ENCODE data around the gene PABPN1. TPM values are rescaled to one million over a fixed set of nuclear protein-coding genes. Genes with fewer than 3 reads are reported as not detected.

Gene PABPN1
- total RNA-seq, 1 donor from 2014 or later: 134 TPM

DNA sequence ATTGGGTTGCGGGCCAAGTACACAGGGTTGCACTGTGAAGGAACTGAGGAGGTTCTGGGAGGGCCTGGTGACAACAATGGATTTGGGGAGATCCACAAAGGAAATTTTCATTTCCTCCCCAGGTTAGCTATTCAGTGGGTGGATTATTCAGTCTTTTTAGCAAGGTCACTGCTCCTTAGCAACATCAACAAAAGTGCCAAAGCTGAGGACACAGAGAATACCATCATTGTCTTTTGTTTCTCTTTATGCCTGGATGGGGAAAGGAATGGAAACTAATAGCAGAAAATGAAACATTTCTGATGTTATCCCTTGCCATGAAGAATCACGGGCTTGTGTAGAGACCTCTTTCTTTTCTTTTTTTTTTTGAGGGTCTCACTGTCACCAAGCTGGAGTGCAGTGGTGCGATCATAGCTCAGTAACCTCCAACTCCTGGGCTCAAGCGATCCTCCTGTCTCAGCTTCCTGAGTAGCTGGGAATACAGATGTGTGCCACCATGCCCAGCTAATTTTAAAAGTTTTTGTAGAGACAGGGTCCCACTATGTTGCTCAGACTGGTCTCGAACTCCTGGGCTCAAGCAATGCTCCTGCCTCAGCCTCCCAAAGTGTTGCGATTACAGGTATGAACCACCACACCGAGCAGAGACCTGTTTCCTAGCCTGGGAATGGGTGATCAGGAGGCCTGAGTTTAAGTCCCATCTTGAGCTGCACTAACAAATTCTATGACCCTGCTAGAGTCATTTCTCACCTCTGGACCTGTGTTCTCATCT, 25.1 kb upstream of the PABPN1 start:
- Histone ChIP-seq H3K27me3 (ENCODE audit: control insufficient read depth, insufficient read depth, low read length) (no peaks in the 10 kb centered on the region), H3K4me3 (ENCODE audit: low read depth, low read length) (no peak overlapping the region), H3K36me3 (ENCODE audit: control insufficient read depth, insufficient read depth, low read length) (peaks cover 1% of the 10 kb centered on the region)
- DNase-seq (ENCODE audit: low read depth): no peak
- FAIRE-seq: no peak
- TF ChIP-seq, protein P1, sequence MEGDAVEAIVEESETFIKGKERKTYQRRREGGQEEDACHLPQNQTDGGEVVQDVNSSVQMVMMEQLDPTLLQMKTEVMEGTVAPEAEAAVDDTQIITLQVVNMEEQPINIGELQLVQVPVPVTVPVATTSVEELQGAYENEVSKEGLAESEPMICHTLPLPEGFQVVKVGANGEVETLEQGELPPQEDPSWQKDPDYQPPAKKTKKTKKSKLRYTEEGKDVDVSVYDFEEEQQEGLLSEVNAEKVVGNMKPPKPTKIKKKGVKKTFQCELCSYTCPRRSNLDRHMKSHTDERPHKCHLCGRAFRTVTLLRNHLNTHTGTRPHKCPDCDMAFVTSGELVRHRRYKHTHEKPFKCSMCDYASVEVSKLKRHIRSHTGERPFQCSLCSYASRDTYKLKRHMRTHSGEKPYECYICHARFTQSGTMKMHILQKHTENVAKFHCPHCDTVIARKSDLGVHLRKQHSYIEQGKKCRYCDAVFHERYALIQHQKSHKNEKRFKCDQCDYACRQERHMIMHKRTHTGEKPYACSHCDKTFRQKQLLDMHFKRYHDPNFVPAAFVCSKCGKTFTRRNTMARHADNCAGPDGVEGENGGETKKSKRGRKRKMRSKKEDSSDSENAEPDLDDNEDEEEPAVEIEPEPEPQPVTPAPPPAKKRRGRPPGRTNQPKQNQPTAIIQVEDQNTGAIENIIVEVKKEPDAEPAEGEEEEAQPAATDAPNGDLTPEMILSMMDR (IDR thresholded peaks at IDR 0.05; ENCODE audit: insufficient read depth, low read length, severe bottlenecking): no peak

GRCh38 chr14:23297096-23297495, 24.2 kb upstream of the PABPN1 start:
- H3K27me3 ChIP-seq (ENCODE audit: control insufficient read depth, insufficient read depth, low read length): no peaks in the 10 kb centered on the region
- peaks cover 1% of the 10 kb centered on the region for H3K36me3 ChIP-seq (ENCODE audit: control insufficient read depth, insufficient read depth, low read length)
- no peak for DNase-seq (ENCODE audit: low read depth)
- no peak for FAIRE-seq
- no peak overlapping the region for H3K4me3 ChIP-seq (ENCODE audit: low read depth, low read length)
- TF ChIP-seq, protein P1 (IDR thresholded peaks at IDR 0.05; ENCODE audit: insufficient read depth, low read length, severe bottlenecking): no peak

- no peak overlapping the region for H3K4me3 ChIP-seq (ENCODE audit: low read depth, low read length)
- peaks cover 1% of the 10 kb centered on the region for H3K36me3 ChIP-seq (ENCODE audit: control insufficient read depth, insufficient read depth, low read length)
- no peaks in the 10 kb centered on the region for H3K27me3 ChIP-seq (ENCODE audit: control insufficient read depth, insufficient read depth, low read length)
- TF ChIP-seq, protein P1 (IDR thresholded peaks at IDR 0.05; ENCODE audit: insufficient read depth, low read length, severe bottlenecking): no peak
- DNase-seq (ENCODE audit: low read depth) (no peak), FAIRE-seq (no peak)
These were observed 23.5 kb upstream of the PABPN1 start for GRCh38 chr14:23297611-23298277.

DNA sequence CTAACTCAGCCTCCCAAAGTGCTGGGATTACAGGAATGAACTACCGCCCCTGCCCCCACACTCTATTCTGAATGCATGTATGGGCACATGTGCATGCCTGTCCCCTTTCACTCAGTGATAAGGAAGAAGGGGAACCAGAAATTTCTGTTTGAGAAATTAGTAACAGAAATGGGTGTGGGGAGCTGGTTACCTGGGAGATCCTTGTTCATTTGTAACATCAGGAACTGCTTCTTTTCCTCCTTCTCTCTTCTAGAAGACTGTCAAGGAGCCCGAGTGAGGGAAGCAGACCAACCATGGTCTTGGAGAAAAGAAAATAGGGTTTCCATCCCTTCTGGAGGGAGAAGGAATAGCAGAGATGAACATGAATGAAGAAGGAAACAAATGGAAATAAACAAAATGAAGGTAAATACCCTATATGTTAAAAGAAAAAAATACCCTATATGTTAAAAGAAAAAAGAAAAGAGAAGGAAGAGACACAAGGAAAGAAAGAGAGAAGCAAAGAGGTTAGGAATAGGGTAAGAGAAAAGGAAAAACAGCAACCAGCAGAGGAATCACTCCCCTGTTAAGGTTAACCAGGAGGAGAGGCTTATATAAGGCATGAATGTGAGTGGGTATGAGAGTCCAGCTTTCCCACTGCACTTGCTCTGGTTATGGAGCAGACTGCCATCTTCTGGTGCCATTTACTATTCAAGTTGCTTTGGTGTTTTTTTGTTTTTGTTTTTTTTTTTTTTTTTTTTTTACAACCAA, 21.9 kb upstream of the PABPN1 start:
- Histone ChIP-seq H3K4me3 (ENCODE audit: low read depth, low read length) (no peak overlapping the region), H3K27me3 (ENCODE audit: control insufficient read depth, insufficient read depth, low read length) (no peaks in the 10 kb centered on the region), H3K36me3 (ENCODE audit: control insufficient read depth, insufficient read depth, low read length) (peaks cover 1% of the 10 kb centered on the region)
- TF ChIP-seq, protein P1 (IDR thresholded peaks at IDR 0.05; ENCODE audit: insufficient read depth, low read length, severe bottlenecking): peak; percentile 55
- FAIRE-seq: no peak
- peak; percentile 90 for DNase-seq (ENCODE audit: low read depth)

DNA sequence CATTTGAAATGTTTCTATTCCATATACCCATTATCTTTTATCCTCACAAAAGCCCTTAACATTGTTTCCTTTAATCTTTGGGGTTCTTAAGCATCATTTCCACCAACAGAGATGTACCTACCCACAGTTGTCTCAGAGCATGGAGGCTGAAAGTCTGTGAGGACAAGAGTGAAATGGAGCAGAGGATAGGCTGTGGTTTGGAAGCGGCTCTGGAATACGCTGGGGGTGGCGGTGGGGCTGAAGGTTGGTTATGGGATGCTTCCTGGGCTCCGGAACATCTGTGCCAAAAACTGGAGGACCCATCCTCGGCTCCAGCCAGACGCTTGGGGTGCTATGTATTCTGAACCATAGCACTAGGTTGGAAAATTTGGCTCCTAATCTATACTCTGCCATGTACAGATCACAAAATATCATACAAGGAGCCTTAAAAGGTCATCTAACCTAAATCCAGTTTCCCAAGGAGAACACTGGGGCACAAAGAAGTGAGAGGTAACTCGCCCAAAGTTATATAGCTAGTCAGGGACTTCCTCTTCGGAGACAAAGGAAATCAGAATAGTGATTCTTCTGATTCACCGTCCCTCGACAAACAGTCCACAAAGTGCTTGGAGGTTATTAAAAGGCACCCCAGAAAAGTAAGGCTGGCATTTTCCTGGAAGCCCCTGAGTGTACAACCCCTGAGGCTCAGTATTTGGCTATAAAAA, 21.1 kb upstream of the PABPN1 start:
- Histone ChIP-seq H3K36me3 (ENCODE audit: control insufficient read depth, insufficient read depth, low read length) (peaks cover 1% of the 10 kb centered on the region), H3K4me3 (ENCODE audit: low read depth, low read length) (peak overlapping the region; percentile 61), H3K27me3 (ENCODE audit: control insufficient read depth, insufficient read depth, low read length) (no peaks in the 10 kb centered on the region)
- no peak for DNase-seq (ENCODE audit: low read depth)
- TF ChIP-seq, protein P1 (IDR thresholded peaks at IDR 0.05; ENCODE audit: insufficient read depth, low read length, severe bottlenecking): no peak
- FAIRE-seq: no peak

Measured in bronchial epithelial cell (primary cell).